Astrocyte of the hippocampus (primary cell): ENCODE results near the gene SPATA31C2.
"Not testable (repeated sequence)": the region's sequence is repeated elsewhere in the genome, so short reads cannot be mapped to it uniquely, and the experiment has no call there.

Source experiments
- DNase-seq: peaks from one replicate; pipeline ENCODE4 v3.0.0; 2011; ENCODE audit warnings: low read depth, low spot score

Gene SPATA31C2

DNA sequence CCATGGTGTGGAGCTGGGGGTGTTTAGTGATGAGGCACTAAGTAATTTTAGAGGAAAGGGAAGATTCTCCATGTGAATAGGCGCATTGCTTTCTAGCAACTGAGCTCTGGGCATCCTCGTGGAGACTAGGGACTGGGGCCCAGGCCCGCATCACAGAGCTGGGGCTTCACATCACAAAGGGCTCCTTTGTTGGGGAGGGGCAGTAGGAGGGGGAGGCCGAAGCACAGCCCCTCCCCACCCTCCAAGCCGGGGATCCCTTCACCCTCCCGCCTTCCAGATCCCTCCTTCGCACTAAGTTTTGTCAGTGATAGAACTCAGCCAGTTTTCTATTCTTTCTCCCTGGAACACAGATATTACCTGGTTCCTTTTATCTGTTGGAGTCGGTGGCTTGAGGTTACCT, at the start of gene SPATA31C2:
SPATA31C2 (minus strand) TSS at position 101 of the 400 bp plus-strand sequence; CDS start at position 72, 29 bp downstream.
- not testable (repeated sequence) for DNase-seq

DNA sequence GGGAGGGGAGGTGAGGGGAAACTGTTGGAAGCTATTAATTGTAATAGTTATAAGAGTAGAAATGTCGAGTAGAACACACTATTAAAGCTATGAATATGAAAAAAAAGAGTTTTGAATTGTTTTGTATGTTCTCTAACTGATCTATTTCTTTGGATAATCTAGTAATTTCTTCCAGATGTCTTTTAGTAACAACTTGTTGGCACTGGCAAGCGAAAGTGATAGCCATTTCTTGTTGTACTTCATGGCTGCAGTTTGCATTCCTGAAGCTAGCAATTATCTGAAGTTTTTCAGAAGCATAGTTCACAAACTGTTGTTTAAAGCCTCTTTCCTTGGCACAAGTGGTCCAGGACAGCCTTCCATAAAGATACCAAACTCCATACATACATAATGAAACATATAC, 49.4 kb upstream of the SPATA31C2 start:
- DNase-seq = no peak

DNA sequence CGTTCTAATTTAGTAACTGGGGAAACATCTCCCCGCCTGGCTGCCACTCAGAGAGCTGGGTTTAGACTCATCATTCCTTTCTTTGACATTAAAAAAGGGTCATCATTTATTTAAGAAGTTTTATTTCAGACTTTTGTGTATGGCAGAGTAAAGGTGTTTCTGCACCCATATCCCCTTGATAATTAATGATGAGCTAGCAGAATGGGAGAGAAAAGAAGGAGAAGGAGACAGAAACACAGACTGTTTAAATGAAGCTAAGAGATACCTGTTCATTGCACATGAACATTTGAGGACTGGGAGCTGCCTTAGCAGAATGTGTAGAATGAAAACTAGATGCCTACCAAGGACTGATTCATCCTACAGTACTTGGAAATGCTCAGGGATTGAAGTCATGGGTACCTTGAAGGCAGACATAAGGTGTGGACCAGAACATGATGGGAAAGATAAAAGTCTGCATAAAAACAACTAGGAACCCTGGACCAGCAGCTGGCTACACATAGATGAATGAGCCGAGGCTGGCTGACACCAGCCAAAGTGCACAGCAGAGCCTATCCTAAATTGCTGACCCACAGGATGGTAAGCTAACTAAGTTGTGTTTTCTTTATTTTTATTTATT, 48.3 kb upstream of the SPATA31C2 start:
- DNase-seq = no peak

DNA sequence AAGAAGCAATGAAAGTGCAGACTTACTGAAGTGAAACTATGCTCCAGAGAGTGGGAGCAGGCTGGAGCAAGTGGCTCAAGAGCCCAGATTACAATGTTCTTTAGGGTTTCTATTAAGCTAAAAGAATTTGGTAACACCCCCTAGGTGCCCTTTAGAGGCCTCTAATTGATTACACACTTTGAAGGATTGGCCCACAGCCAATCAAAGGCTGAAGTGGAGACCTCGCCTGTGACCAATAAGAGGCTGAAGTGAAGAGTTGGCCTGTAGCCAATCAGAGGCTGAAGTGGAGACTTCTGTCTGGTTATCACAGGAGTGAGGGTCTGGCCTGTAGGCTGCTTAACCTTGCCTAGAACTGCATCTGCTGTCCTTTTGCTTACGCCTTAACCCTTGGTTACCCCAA, 46.7 kb upstream of the SPATA31C2 start:
- peak; percentile 18 for DNase-seq

DNA sequence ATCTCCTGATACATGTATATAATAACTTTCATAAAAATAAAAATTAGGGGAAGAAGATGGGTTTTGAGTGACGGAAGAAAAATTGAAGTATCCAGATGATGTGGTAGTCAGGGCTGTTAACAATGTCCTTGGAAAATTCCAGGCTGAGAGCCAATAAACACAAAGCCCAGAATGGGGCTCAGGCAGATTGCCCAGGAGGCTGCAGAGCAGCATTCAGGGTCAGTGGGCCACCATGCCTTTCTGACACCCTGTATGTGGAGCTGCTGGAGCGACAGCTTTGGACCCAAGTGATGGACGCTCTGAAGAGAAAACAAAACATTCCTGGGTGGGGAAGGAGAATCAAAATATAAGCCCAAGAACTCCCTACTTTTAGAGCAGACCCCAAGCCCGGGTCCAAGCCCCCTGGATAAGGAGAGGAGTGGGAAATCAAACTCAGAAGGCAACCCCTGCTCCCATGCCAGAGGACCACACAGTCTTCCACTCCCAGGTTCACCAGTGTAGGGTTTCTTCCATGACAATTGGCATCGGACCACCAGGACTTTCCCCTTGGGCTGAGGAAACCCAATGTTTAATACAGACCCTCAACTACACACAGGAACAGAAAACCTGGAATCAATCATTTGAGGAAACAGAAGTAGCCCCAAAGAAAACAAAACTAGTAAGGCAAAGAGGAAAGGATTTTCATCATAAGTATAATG, 45.7 kb upstream of the SPATA31C2 start:
- peak; percentile 71 for DNase-seq

DNA sequence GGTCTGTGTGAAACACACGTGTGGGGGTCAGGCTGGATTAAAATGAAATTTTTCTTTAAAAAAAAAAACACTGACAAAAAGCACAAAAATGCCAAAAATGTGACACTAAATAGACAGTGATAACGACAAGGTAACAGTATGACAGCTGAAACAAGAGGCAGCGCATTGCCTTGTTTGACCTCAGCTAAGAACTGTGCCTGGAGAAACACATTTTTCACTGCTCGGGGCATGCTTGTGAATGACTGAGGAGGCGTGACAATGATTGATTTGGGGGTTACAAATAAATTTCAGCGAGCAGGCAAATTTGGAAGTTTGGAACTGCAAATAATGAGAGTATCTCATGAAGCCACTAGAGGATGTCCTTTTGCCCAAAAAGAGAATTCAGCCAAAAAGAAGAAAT, 44.2 kb upstream of the SPATA31C2 start:
- DNase-seq = no peak

DNA sequence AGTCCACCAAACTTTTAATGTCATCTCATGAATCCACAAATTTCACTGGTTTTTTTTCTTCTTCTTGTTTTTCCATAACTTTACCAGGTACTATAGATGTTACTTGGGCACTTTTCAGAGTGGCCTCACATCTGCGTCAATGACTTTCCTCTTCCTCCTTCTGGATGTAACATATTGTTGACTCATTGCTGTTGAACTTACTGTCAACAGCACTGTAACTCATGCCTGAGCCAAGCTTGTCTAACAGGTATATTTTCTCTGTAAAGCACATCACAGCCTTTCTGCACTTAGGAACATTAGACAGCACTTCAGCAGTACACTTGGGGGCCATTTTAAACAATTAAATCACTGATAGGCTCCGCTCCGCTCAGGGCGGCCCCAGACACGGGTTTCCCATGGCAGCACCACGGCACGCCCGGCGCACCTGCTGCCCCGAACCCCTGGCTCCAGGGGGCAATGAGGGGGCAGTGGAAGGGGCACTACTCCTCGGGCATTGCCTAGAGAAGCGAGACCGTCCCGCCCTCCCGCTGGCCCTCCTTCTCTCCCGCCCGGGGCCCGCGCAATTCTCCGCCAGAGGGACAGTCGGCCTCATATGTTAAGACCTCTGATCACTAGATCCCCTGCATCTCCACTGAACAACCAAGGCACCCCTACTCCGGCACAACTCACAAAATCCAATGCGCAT, 41.9 kb upstream of the SPATA31C2 start:
- DNase-seq = no peak

DNA sequence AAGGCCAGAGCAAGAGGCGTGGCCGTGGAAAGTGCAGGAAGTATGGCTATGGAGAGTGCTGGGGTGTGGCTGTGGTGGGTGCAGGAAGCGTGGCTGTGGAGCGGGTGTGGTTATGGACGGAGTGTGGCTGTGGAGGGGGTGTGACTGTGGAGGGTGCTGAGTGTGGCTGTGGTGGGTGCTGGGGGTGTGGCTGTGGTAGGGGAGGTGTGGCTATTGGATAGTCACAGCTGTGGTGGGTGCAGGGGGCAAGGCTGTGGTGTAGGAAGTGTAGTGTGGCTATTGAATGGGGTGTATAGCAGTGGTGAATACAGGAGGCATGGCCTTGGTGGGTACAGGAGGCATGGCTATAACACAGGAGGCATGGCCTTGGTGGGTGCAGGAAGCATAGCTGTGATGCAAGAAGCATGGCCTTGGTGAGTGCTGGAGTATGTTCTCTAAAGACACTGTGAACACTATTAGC, 40.8 kb upstream of the SPATA31C2 start:
- no peak for DNase-seq

DNA sequence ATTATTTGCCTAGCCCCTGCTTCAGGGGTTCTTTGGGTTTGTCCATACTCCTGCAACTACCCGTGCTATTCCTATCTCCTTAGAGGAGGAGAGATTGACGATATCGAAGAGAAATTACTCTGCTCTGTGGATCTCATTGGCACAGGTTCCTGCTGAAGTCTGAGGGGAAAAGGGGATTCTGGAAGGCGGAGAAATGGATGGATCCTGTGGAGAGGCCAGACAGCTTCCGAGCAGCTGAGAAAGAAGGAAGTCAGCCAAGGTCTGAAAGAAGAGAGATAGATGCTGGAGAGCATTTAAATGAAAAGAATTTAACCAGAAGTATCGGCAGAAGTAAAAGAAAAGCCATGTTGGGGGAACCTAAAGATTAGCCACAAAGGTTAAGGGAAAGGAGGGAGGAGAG, 40.4 kb upstream of the SPATA31C2 start:
- DNase-seq = no peak

DNA sequence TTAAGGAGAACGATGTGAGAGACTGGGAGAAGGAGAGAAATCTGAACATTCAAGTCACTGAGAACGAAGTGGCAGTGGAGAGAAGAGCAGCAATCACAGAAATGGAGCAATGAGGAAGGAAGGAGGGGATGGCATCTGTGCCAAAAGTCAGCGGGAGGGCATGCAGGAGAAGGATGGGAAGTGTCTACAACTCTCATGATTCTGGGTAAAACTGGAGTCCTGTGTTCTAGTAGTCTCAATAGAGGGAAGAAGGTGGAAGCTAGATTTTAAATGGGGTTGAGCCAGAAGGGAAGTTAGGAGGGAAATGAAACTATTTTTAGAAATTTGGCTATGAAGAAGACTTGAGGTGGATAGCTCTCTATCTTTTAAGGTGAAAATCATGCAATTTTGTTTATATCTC, 39.1 kb upstream of the SPATA31C2 start:
- no peak for DNase-seq

DNA sequence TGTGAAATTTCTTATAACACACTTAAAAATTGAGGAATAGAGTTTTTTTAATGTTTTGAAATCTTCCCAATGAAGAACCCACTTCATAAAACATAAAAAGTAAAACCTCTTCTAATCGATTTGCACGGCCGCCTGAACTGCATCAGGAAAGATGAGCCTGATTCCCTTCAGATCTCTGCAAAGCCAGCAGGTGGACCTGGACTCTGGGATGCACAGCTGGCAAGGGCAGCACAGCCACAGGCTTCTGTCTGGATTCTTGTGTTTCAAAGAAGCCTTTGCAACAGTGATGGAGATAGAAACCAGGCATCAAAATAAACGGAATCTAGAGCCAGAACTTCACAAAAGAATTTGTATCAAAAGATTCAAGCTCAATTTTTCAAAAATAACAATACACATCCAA, 36.0 kb upstream of the SPATA31C2 start:
- no peak for DNase-seq

DNA sequence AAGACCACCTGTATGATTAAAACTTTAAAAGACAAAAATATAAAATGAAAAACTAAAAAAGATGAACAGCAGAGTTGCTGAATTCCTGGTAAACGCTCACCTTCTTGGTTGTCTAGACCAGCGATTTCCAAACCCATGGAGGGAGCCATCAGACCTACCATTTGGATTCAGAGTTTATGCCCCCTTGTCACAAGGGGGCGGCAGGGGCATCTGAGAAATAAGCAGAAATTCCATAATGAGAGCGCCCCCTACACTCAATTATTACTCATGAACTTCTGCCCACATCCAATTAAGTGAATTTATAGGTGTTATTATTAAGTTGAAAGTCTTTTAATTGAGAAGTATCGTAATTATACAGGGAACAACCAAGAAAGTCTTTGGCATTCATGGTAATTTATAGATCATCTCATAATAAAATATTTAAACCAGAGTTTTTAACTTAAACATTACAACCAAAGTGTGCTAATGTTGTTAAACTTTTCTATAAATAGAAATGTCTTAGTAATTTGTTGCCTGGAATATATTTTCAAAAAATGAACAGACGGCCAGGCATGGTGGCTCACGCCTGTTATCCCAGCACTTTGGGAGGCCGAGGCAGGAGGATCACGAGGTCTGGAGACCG, 35.2 kb upstream of the SPATA31C2 start:
- DNase-seq = peak; percentile 68

DNA sequence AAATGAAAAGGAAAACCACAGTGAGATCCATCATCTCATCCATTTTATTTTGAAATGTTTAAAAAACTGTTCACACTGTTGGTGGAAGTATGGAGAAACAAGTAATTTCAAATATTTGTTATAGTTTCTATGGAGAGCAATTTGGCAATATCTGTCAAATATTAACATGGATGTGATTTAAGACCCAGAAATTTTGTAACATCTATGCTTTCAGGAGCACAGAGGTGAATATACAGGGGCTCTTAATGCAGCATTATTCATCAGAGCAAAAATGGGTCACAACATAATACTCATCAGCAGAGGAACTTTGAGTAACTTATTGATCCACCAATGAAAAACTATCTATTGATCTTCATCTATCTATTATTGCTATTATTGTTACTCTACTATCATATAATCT, 31.4 kb upstream of the SPATA31C2 start:
- DNase-seq = no peak

DNA sequence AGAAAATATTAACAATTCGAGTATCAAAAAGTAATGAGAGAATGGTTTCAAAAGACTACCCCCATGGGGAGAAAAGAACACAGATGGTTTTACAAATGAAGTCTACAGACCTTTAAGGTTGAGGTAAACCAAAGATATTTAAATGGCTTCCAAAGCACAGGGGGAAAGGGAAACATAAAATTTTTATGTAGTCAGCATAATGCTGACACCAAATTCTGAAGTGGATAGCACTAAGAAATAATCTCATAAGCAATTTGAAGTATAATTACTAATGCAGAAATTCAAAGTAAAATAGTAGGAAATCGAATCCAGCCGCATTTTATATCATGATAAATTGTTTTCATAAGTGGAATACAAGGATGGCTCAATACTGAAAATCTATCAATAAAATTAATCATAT, 30.3 kb upstream of the SPATA31C2 start:
- no peak for DNase-seq

DNA sequence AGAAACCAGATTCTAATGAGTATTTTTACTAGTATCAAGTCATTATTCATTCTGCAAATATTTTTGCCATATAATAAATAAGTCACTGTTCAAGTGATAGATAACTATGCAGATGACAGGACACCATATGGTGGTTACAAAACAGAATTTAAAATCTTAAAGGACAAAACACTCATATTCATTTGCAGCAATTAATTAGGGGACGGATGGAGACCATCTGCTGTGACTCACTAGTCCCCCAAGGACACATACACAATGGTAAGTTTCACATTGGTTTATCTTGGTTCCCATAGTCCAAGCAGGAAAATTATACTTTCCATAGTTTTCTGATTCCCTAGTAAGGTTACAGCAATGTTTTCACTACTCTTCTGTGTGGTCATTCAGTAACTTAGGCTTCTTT, 28.4 kb upstream of the SPATA31C2 start:
- no peak for DNase-seq

DNA sequence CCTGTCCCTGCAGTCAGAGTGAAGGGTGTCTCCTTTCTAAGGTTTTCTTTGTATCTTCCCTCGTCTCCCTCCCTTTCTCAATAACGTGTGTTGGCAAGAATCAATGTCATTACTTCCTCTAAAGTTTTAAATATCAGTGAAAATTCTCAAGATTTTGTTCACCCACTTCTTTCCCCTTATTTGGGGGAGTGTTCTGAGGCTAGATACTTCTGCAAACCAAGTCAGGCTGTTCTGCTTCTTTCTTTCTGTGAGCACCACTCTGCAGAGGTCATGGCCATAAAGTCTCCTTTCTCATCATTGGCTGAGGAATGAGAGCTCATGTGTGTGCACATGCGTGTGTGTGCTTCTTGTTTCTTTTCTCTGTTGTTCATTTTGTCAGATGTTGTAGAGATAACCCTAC, 26.6 kb upstream of the SPATA31C2 start:
- DNase-seq = no peak

DNA sequence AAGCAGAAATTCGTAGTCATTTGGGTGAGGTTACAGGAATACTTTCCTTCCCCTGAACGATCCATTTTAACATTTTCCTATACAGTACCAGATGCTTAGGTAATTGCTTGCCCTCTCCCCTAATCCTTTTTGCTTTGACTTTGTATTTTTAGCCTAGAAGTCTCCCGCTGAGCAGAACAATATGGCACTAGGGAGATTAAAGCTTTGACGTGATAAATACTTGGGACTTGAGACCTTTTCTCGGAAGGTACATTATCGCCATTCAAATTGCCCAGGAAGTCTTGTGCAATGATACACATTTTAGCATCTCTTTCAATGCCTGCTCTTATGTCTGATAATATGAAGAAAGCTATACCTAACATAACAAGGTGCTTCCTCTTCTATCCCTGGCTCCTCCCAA, 22.9 kb upstream of the SPATA31C2 start:
- DNase-seq = no peak

DNA sequence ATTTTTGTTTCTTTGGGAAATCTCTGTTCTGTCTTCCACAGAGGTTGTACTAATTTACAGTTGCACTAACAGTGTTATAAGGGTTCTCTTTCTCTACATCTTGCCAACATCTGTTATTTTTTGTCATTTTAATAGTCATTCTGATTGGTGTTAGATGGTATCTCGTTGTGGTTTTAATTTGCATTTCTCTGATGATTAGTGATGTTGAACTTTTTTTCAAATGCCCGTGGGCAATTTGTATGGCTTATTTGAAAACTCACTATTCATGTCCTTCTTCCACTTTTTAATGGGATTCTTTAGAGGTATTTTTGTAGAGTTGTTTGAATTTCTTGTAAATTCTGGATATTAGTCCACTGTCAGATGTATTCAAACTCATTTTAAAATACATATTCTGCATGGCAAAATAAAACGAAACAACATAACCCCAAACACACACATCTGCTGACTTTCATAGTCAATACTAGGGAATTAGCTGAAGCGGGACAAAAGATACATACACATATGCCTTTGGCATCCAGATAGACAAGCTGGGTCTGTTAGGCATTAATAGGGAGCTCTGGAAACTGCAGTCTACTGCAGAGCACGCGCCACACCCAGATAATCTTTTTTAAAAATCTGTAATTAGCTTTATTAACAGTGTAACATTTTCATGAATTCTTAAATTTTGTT, 5.8 kb upstream of the SPATA31C2 start:
- no peak for DNase-seq

DNA sequence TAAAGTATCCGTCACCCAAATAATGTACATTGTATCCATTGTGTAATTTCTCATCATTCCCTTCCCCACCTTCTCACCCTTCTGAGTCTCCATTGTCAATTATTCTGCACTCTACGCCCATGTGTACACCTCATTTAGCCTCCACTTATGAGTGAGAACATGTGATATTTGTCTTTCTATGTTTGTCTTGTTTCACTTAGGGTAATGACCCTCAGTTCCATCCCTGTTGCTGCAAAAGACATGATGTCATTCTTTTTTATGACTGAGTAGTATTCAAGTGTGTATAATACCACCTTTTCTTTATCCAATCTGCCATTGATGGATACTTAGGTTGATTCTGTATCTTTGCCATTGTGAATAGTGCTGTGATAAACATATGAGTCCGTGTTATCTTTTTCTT, 4.9 kb upstream of the SPATA31C2 start:
- no peak for DNase-seq

DNA sequence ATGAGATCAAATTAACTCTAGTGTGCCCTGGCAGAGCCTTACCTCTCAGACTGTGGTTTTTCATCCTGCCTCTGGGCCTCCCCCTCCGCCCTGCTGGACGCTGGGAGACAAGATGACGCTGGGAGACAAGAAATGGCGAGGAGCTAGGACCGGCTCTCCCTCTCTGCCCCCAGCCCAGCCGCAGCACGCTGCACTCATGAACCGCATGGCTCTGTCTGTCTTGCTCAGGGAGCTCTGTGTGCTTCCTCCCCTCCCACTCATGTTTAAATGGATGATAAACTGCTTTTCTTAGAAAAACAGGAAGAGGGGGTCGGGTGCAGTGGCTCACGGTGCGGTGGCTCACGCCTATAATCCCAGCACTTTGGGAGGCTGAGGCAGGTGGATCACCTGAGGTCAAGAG, 4.7 kb downstream of the SPATA31C2 start:
- not testable (repeated sequence) for DNase-seq

DNA sequence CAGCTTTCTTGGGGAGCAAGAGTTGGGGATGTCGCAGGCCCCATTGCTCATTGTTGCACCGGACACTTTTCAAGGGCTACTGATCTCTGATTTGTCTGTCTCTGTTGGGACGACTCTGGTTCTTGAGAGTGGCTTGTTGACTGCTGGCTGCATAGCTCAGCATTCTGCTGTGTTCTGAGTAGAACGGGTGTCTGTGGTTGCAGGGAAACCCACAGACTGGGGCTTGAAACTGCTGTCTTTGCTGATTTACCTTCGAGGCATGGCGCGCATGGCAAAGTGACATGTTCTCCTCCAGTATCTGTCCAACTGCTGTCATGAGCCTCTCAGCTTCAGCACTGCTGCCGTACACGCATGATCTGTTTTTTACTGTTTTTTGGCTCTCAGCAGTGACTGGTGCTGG, 8.7 kb downstream of the SPATA31C2 start:
- DNase-seq = not testable (repeated sequence)
